ENCODE results near the gene OSCP1.
"Not testable (repeated sequence)": the region's sequence is repeated elsewhere in the genome, so short reads cannot be mapped to it uniquely, and the experiment has no call there.

OSCP1 gene

GRCh38 chr1:36481091-36481490, 30.8 kb upstream of the OSCP1 start:
- no peak for DNase-seq (ENCODE audit: extremely low spot score)
- POLR2A ChIA-PET: no interaction called here
- no peak for TF ChIP-seq CTCF (IDR thresholded peaks at IDR 0.05; ENCODE audit: control extremely low read depth, extremely low read depth, low read depth, missing control alignments)
- CTCF ChIA-PET: no interaction called here

GRCh38 chr1:36480161-36480560, 29.9 kb upstream of the OSCP1 start:
- POLR2A ChIA-PET: no interaction called here
- DNase-seq (ENCODE audit: extremely low spot score): no peak
- CTCF ChIA-PET: no interaction called here
- no peak for TF ChIP-seq CTCF (IDR thresholded peaks at IDR 0.05; ENCODE audit: control extremely low read depth, extremely low read depth, low read depth, missing control alignments)

- no peak for TF ChIP-seq CTCF (IDR thresholded peaks at IDR 0.05; ENCODE audit: control extremely low read depth, extremely low read depth, low read depth, missing control alignments)
- CTCF ChIA-PET: interaction anchor here (0.8 to 1.2 kb wide), 3 partner anchors 8 to 36 kb away, joined by 3 read pairs; no protein-coding TSS in a partner anchor
- POLR2A ChIA-PET: no interaction called here
- no peak for DNase-seq (ENCODE audit: extremely low spot score)
These were observed 29.3 kb upstream of the OSCP1 start for GRCh38 chr1:36479505-36480051.

- DNase-seq (ENCODE audit: extremely low spot score); POLR2A ChIA-PET: not testable (repeated sequence)
- CTCF ChIA-PET: interaction anchor here (2.0 kb wide), 1 partner anchor 9 kb away, joined by 5 read pairs; no protein-coding TSS in a partner anchor
These were observed 27.4 kb upstream of the OSCP1 start for GRCh38 chr1:36477615-36478014.

GRCh38 chr1:36476945-36477344, 26.7 kb upstream of the OSCP1 start:
- ChIA-PET CTCF (interaction anchor here (1.5 to 2.0 kb wide), 2 partner anchors 9 kb away, joined by 3 to 5 read pairs; no protein-coding TSS in a partner anchor), POLR2A (no interaction called here)
- no peak for TF ChIP-seq CTCF (IDR thresholded peaks at IDR 0.05; ENCODE audit: control extremely low read depth, extremely low read depth, low read depth, missing control alignments)
- DNase-seq (ENCODE audit: extremely low spot score): no peak

GRCh38 chr1:36475910-36476604, 25.8 kb upstream of the OSCP1 start:
- POLR2A ChIA-PET: no interaction called here
- DNase-seq (ENCODE audit: extremely low spot score): no peak
- CTCF ChIA-PET: interaction anchor here (1.4 to 2.0 kb wide), 4 partner anchors 8 to 30 kb away, joined by 3 to 10 read pairs (median 6); partner anchors contain the start of gene MRPS15
- TF ChIP-seq CTCF (IDR thresholded peaks at IDR 0.05; ENCODE audit: control extremely low read depth, extremely low read depth, low read depth, missing control alignments): no peak

- DNase-seq (ENCODE audit: extremely low spot score): no peak
- CTCF ChIA-PET: interaction anchor here (0.7 to 1.5 kb wide), 6 partner anchors 8 to 33 kb away, joined by 3 to 10 read pairs (median 3); partner anchors contain the start of gene MRPS15
- TF ChIP-seq CTCF (IDR thresholded peaks at IDR 0.05; ENCODE audit: control extremely low read depth, extremely low read depth, low read depth, missing control alignments): no peak
- POLR2A ChIA-PET: no interaction called here
These were observed 25.1 kb upstream of the OSCP1 start for GRCh38 chr1:36475341-36475740.
